ENCODE data around the gene AP1M1.
"Not testable (repeated sequence)": the region's sequence is repeated elsewhere in the genome, so short reads cannot be mapped to it uniquely, and the experiment has no call there.

The AP1M1 gene

DNA sequence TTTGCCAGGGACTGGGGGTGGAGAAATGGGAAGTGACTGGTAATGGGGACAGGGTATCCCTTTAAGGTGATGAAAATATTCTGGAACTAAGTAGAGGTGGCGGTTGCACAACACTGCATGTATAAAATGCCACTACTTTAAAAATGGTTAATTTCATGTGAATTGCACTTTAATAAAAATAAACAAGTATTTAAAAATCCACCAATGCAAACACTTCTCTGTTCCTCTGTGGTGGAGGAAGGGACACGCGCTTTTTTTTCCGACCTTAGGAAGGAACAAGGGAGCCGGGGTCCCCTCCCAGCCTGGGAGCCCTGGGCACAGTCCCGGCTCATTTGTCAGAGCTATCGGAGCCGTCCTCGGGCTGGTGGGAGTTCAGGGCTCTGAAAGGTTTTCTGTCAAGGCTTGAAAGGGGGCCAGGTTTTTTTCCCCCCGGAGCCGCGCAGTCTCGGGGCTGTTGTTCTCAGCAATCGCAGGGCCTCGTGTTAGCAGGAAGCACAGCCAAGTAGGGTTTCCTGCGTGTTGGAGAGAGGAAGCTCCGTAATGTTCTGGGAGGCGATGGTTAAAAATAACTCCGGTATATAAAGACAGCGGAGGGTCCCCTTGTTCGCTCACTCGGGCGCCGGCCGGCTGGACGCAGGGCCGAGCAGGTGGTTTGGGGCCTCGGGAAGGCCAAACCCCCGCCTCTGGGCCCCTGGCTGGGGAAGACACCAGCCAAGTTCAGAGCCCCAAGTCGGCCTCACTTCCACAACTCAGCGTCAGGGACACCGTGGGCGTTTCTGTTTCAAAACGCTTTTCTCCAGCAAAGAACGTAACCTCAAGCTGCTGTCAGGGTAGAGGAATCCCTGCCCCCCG, 85.7 kb downstream of the AP1M1 start:
- Histone ChIP-seq H3K9me3 (ENCODE audit: severe bottlenecking) (no peaks in the 10 kb centered on the region), H3K4me1 (ENCODE audit: insufficient read depth, poor library complexity, severe bottlenecking) (peaks cover 5% of the 10 kb centered on the region), H3K4me3 (ENCODE audit: severe bottlenecking) (no peak overlapping the region), H3K27me3 (ENCODE audit: insufficient read depth, poor library complexity, severe bottlenecking) (peaks cover 47% of the 10 kb centered on the region), H3K27ac (ENCODE audit: poor library complexity, severe bottlenecking) (no peak overlapping the region), H3K36me3 (ENCODE audit: low read depth) (no peaks in the 10 kb centered on the region)
- no peak for ATAC-seq (ENCODE audit: low read depth)
- TF ChIP-seq, protein P1, sequence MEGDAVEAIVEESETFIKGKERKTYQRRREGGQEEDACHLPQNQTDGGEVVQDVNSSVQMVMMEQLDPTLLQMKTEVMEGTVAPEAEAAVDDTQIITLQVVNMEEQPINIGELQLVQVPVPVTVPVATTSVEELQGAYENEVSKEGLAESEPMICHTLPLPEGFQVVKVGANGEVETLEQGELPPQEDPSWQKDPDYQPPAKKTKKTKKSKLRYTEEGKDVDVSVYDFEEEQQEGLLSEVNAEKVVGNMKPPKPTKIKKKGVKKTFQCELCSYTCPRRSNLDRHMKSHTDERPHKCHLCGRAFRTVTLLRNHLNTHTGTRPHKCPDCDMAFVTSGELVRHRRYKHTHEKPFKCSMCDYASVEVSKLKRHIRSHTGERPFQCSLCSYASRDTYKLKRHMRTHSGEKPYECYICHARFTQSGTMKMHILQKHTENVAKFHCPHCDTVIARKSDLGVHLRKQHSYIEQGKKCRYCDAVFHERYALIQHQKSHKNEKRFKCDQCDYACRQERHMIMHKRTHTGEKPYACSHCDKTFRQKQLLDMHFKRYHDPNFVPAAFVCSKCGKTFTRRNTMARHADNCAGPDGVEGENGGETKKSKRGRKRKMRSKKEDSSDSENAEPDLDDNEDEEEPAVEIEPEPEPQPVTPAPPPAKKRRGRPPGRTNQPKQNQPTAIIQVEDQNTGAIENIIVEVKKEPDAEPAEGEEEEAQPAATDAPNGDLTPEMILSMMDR (IDR thresholded peaks at IDR 0.05; ENCODE audit: poor library complexity, severe bottlenecking) = no peak
- DNase-seq (ENCODE audit: low spot score) = no peak

DNA sequence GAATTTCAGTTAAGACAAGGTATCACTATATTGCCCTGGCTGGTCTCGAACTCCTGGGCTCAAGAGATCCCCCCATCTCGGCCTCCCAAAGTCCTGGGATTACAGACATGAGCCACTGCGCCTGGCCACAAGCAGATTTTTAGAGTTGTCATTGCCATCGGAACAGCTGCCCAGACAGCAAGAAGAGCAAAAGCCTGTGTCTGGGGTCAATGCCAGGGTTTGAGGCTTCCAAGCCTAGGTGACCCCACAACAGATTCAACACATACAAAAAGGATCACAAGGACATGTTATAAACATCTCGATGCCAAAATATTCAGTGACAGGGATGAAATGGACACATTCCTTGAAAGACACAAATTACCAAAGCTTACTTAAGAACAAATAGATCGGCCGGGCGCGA, 86.8 kb downstream of the AP1M1 start:
- DNase-seq (ENCODE audit: low spot score) (no peak), ATAC-seq (ENCODE audit: low read depth) (no peak)
- TF ChIP-seq, protein P1 (IDR thresholded peaks at IDR 0.05; ENCODE audit: poor library complexity, severe bottlenecking) = no peak
- Histone ChIP-seq H3K36me3 (ENCODE audit: low read depth) (no peaks in the 10 kb centered on the region), H3K27ac (ENCODE audit: poor library complexity, severe bottlenecking) (no peak overlapping the region), H3K9me3 (ENCODE audit: severe bottlenecking) (no peaks in the 10 kb centered on the region), H3K27me3 (ENCODE audit: insufficient read depth, poor library complexity, severe bottlenecking) (peaks cover 47% of the 10 kb centered on the region), H3K4me1 (ENCODE audit: insufficient read depth, poor library complexity, severe bottlenecking) (peaks cover under 1% of the 10 kb centered on the region), H3K4me3 (ENCODE audit: severe bottlenecking) (no peak overlapping the region)

DNA sequence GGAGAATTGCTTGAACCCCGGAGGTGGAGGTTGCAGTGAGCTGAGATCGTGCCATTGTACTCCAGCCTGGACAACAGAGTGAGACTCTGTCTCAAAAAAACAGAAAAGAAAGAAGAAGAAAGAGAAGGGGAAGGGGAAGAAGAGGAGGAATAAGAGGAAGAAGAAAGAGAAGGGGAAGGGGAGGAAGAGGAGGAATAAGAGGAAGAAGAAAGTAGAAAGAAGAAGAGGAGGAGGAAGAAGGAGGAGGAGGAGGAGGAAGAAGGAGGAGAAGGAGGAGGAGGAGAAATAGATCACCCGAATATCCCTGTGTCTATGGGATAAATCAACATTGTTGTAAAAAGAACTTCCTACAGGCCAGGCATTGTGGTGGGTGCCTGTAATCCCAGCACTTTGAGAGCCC, 87.4 kb downstream of the AP1M1 start:
- H3K27ac ChIP-seq (ENCODE audit: poor library complexity, severe bottlenecking); H3K36me3 ChIP-seq (ENCODE audit: low read depth); ATAC-seq (ENCODE audit: low read depth); DNase-seq (ENCODE audit: low spot score); H3K9me3 ChIP-seq (ENCODE audit: severe bottlenecking); H3K4me1 ChIP-seq (ENCODE audit: insufficient read depth, poor library complexity, severe bottlenecking); H3K4me3 ChIP-seq (ENCODE audit: severe bottlenecking): not testable (repeated sequence)
- peaks cover 43% of the 10 kb centered on the region for H3K27me3 ChIP-seq (ENCODE audit: insufficient read depth, poor library complexity, severe bottlenecking)

DNA sequence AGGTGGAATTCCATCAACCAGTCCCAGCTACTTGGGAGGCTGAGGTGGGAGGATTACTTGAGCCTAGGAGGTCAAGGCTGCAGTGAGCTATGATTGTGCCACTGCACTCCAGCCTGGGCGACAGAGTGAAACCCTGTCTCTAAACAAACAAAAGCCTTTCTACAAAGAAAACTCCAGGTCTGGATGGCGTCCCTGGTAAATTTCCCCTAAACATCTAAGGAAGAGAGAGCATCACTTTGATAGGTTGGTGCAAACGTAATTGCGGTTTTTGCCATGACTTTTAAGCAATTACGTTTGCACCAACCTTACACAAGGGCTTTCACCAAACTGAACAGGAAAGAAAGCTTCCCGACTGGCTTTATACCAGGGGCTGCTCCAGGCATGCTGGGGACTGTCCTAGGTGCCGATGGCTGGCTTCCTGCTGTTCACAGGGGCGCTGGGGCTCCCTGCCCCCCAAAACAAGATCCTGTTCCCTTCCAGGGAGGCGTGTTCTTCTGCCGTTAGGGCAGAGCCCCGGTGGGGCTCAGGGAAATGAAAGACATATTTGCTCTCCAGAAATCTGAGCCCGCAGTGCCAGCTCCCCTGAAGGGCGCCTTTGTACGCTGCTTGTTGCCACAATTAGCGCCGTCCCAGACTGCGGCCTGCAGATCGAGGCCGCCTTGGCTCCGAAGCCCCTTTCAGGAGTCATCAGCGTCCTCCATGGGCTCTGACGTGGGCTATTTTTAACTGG, 88.2 kb downstream of the AP1M1 start:
- Histone ChIP-seq H3K4me1 (ENCODE audit: insufficient read depth, poor library complexity, severe bottlenecking) (no peaks in the 10 kb centered on the region), H3K9me3 (ENCODE audit: severe bottlenecking) (no peaks in the 10 kb centered on the region), H3K4me3 (ENCODE audit: severe bottlenecking) (no peak overlapping the region), H3K27ac (ENCODE audit: poor library complexity, severe bottlenecking) (no peak overlapping the region), H3K27me3 (ENCODE audit: insufficient read depth, poor library complexity, severe bottlenecking) (peaks cover 40% of the 10 kb centered on the region), H3K36me3 (ENCODE audit: low read depth) (no peaks in the 10 kb centered on the region)
- ATAC-seq (ENCODE audit: low read depth) = peak; percentile 40; the same call in 2 of the 3 replicates
- TF ChIP-seq, protein P1 (IDR thresholded peaks at IDR 0.05; ENCODE audit: poor library complexity, severe bottlenecking) = no peak
- DNase-seq (ENCODE audit: low spot score) = no peak

DNA sequence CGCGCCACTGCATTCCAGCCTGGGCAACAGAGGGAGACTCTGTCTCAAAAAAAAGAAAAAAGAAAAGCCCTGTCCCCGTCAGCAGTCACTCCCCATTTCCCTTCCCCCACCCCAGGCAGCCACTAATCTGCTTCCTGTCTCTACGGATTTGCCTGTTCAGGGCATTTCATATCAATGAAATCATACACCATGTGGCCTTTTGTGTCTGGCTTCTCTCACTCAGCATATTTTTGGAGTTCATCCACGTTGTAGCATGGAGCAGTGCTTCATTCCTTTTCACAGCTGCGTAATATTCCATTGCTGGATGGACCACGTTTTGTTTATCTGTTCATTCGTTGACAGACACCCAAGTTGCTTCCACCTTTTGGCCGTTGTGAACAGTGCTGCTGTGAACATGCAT, 90.8 kb downstream of the AP1M1 start:
- Histone ChIP-seq H3K9me3 (ENCODE audit: severe bottlenecking) (no peaks in the 10 kb centered on the region), H3K4me1 (ENCODE audit: insufficient read depth, poor library complexity, severe bottlenecking) (peaks cover 6% of the 10 kb centered on the region), H3K27ac (ENCODE audit: poor library complexity, severe bottlenecking) (no peak overlapping the region), H3K4me3 (ENCODE audit: severe bottlenecking) (no peak overlapping the region), H3K36me3 (ENCODE audit: low read depth) (no peaks in the 10 kb centered on the region), H3K27me3 (ENCODE audit: insufficient read depth, poor library complexity, severe bottlenecking) (peaks cover 34% of the 10 kb centered on the region)
- TF ChIP-seq, protein P1 (IDR thresholded peaks at IDR 0.05; ENCODE audit: poor library complexity, severe bottlenecking) = no peak
- no peak for DNase-seq (ENCODE audit: low spot score)
- ATAC-seq (ENCODE audit: low read depth) = no peak

Measured in RWPE2 (cell line).